Liver (tissue), 9 donors: ENCODE data around the gene ZDHHC9. TPM values are rescaled to one million over a fixed set of nuclear protein-coding genes. Genes with fewer than 3 reads are reported as not detected.

Experiments used
- DNase-seq: peaks from one replicate; pipeline ENCODE4 v3.0.0-alpha.2; 2017; ENCODE audit warnings: low spot score
- H3K27ac ChIP-seq, 2 donors: one replicate each; pipeline ENCODE4 v1.7.0; 2013; ENCODE audit warnings: inconsistent platforms in 2 of 2, low read length in 2 of 2, control low read depth in 1 of 2, low read depth in 1 of 2, mild to moderate bottlenecking in 1 of 2
- H3K27me3 ChIP-seq, 4 donors: one replicate each; pipeline versions ENCODE4 v1.6.1 to v1.7.0; 2013; ENCODE audit warnings: low read length in 3 of 4, inconsistent platforms in 1 of 4, mild to moderate bottlenecking in 1 of 4, moderate library complexity in 1 of 4; ENCODE audit not compliant: control insufficient read depth in 4 of 4, insufficient read depth in 4 of 4
- H3K36me3 ChIP-seq, 4 donors: one replicate each; pipeline versions ENCODE4 v1.6.1 to v1.7.0; 2013; ENCODE audit warnings: low read length in 3 of 4, mild to moderate bottlenecking in 3 of 4, low read depth in 1 of 4, moderate library complexity in 1 of 4; ENCODE audit not compliant: control insufficient read depth in 4 of 4, insufficient read depth in 3 of 4
- H3K4me1 ChIP-seq, 4 donors: one replicate each; pipeline versions ENCODE4 v1.6.1 to v1.7.0; 2013; ENCODE audit warnings: low read length in 3 of 4, mild to moderate bottlenecking in 3 of 4, moderate library complexity in 1 of 4; ENCODE audit not compliant: control insufficient read depth in 4 of 4, insufficient read depth in 4 of 4
- H3K4me3 ChIP-seq, 3 donors: one replicate each; pipeline versions ENCODE4 v1.6.1 to v1.7.0; 2013; ENCODE audit warnings: low read length in 3 of 3, control low read depth in 1 of 3, low read depth in 1 of 3, mild to moderate bottlenecking in 1 of 3
- H3K9ac ChIP-seq, 2 donors: one replicate each; pipeline ENCODE4 v1.7.0; 2013; ENCODE audit warnings: low read length in 2 of 2, mild to moderate bottlenecking in 2 of 2, moderate library complexity in 2 of 2, control low read depth in 1 of 2, low read depth in 1 of 2
- H3K9me3 ChIP-seq, 4 donors: one replicate each; pipeline versions ENCODE4 v1.6.1 to v1.7.0; 2013; ENCODE audit warnings: low read length in 3 of 4; ENCODE audit not compliant: control insufficient read depth in 4 of 4
- ATF3 ChIP-seq: IDR thresholded peaks from 2 replicates; pipeline ENCODE4 v1.6.1; 2016; ENCODE audit warnings: antibody characterized with exemption
- CTCF ChIP-seq: fragments of 150-350 bp; IDR thresholded peaks from 2 replicates; pipeline ENCODE4 v1.5.1; 2017; ENCODE audit warnings: improper control_type of control experiment, low read depth, low read length; ENCODE audit not compliant: missing input control
- EGR1 ChIP-seq, 2 donors: IDR thresholded peaks; 2 replicates each; pipeline ENCODE4 v1.6.1; 2016 to 2018; ENCODE audit warnings: antibody characterized with exemption in 2 of 2, low read depth in 2 of 2
- FOXA1 ChIP-seq: IDR thresholded peaks from 2 replicates; pipeline ENCODE4 v1.6.1; 2016; ENCODE audit warnings: antibody characterized with exemption
- FOXA2 ChIP-seq: IDR thresholded peaks from 2 replicates; pipeline ENCODE4 v1.6.1; 2016; ENCODE audit warnings: antibody characterized with exemption
- GABPA ChIP-seq, 2 donors: IDR thresholded peaks in 1 of 2; conservative IDR thresholded peaks in 1 of 2; 2 replicates each; pipeline ENCODE4 v1.6.1; 2016; ENCODE audit warnings: antibody characterized with exemption in 2 of 2, mild to moderate bottlenecking in 1 of 2, moderate library complexity in 1 of 2
- HNF4A ChIP-seq, 2 donors: conservative IDR thresholded peaks; 2 replicates each; pipeline ENCODE4 v1.6.1; 2016; ENCODE audit warnings: antibody characterized with exemption in 2 of 2, mild to moderate bottlenecking in 2 of 2
- HNF4G ChIP-seq: IDR thresholded peaks from 2 replicates; pipeline ENCODE4 v1.6.1; 2016; ENCODE audit warnings: antibody characterized with exemption
- JUND ChIP-seq, 2 donors: IDR thresholded peaks; 2 replicates each; pipeline ENCODE4 v1.6.1; 2016; ENCODE audit warnings: antibody characterized with exemption in 2 of 2
- MAX ChIP-seq: IDR thresholded peaks from 2 replicates; pipeline ENCODE4 v1.6.1; 2016; ENCODE audit warnings: antibody characterized with exemption
- NR2F2 ChIP-seq: IDR thresholded peaks from 2 replicates; pipeline ENCODE4 v1.6.1; 2016; ENCODE audit warnings: antibody characterized with exemption
- RAD21 ChIP-seq, 2 donors: IDR thresholded peaks; 2 replicates each; pipeline ENCODE4 v1.6.1; 2016; ENCODE audit warnings: antibody characterized with exemption in 2 of 2, mild to moderate bottlenecking in 2 of 2
- REST ChIP-seq: IDR thresholded peaks from 2 replicates; pipeline ENCODE4 v1.6.1; 2016; ENCODE audit warnings: antibody characterized with exemption, mild to moderate bottlenecking
- RXRA ChIP-seq, 2 donors: IDR thresholded peaks; 2 replicates each; pipeline ENCODE4 v1.6.1; 2017 to 2018; ENCODE audit warnings: antibody characterized with exemption in 2 of 2, mild to moderate bottlenecking in 1 of 2
- SP1 ChIP-seq: IDR thresholded peaks from 2 replicates; pipeline ENCODE4 v1.6.1; 2018; ENCODE audit warnings: antibody characterized with exemption, mild to moderate bottlenecking
- TAF1 ChIP-seq: conservative IDR thresholded peaks from 2 replicates; pipeline ENCODE4 v1.6.1; 2016; ENCODE audit warnings: antibody characterized with exemption, mild to moderate bottlenecking
- YY1 ChIP-seq: IDR thresholded peaks from 2 replicates; pipeline ENCODE4 v1.6.1; 2016; ENCODE audit warnings: antibody characterized with exemption, mild to moderate bottlenecking
- WGBS: extraction: QIAGEN DNeasy Blood & Tissue Kit; methylation state at CpG from one replicate; pipeline ENCODE4 v1.1.7; 2013; 5-methylcytosine and 5-hydroxymethylcytosine counted together
- polyA plus RNA-seq, 2 donors: library from polyadenylated mRNA; stranded (reverse) in 1 of 2; unstranded in 1 of 2; fragments of 200-250 nt in 1 of 2; fragments of >200 nt in 1 of 2; fragmentation: Nextera tagmentation in 1 of 2; extraction: Ambion mirVana in 1 of 2; gene quantifications; one replicate each; pipeline versions ENCODE4 v1.2.1 to v1.2.3, GENCODE V29; 2013 to 2015
- total RNA-seq, 2 donors: library from RNA; depleted of rRNA; stranded (reverse); fragments of >200 nt; gene quantifications; one replicate each; pipeline ENCODE4 v1.2.3, GENCODE V29; 2014
- TF ChIP-seq, protein P1 (sequence below): IDR thresholded peaks from 2 replicates; pipeline ENCODE4 v1.6.1; 2016; ENCODE audit warnings: antibody characterized with exemption
- donor health status: healthy.
- donor health status: healthy.
- donor health status: healthy.
- donor health status: healthy.
- donor health status: healthy.

ZDHHC9 gene
- total and polyA plus RNA-seq, 4 donors: 10.2 to 26.8 (median 24.3) TPM

DNA sequence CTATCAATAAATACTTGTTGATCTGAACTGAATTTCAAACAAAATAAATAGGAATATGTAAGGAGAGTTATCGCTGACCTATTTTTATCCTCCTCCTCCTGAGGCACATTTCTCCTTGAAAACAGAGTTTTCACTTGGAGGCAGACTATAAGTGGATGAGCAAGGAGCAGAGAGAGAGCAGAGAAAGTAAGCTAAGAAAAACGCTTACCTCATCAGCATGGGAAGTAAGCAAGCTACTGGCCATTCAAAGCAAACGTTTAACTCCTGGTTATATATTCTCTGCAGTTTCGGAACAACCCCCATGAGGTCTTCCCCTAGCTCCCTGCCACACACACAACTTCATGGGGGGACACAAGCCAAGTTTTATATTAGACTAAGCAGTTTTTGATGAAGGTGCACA lies 13.2 kb downstream of the ZDHHC9 start (continued):
- TF ChIP-seq EGR1 (IDR thresholded peaks at IDR 0.05; ENCODE audit: low read depth in 2 of 2): no peak
- no peak for TF ChIP-seq MAX
- no peak for TF ChIP-seq HNF4G
- TF ChIP-seq RXRA (IDR thresholded peaks at IDR 0.05): no peak

DNA sequence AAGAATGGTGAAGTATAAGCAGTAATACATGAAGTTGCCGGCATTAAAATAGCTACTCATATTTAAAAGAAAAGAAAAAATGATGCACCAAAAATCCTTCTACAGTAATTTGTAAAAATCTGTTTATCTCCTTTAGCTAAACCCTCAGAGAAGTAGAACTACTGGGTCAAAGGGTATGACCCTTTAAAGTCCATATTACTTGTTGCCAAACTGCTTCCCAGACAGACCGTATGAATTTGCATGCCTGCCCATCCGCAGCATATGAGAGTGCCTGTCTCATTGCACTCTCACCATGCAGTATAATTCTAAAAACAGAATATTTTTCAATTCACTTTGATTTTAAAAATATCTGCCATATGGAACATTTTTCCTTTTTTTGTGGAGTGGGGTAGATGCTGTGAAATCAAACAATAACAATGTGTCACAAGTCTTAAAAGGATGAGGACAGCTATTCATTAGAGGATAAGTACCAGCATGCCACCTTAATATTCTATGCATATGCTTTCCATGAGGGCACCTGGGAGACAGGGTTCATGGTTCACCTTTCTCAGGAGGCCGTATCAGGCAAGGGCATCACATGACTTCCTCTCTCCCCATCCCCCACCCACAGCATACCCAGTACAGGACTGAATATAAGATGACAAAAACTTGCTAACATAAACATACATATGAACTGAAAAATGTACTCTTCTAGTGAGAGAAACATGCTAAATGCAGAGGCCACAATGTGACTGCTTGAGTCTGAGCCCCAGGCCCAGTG lies 17.8 kb downstream of the ZDHHC9 start:
- no peak for DNase-seq
- Histone ChIP-seq H3K4me1 (peaks cover 0 to 7% (median 2%) of the 10 kb centered on the region in 4 donors), H3K27ac (peak overlapping the region; percentile 20 to 25), H3K4me3 (no peak overlapping the region), H3K36me3 (peaks cover 0 to 13% (median 3%) of the 10 kb centered on the region in 4 donors), H3K27me3 (no peaks in the 10 kb centered on the region), H3K9me3 (no peaks in the 10 kb centered on the region), H3K9ac (no peak overlapping the region)
- WGBS: 34% methylated on average over 4 of the region's 4 CpGs
- TF ChIP-seq, protein P1, sequence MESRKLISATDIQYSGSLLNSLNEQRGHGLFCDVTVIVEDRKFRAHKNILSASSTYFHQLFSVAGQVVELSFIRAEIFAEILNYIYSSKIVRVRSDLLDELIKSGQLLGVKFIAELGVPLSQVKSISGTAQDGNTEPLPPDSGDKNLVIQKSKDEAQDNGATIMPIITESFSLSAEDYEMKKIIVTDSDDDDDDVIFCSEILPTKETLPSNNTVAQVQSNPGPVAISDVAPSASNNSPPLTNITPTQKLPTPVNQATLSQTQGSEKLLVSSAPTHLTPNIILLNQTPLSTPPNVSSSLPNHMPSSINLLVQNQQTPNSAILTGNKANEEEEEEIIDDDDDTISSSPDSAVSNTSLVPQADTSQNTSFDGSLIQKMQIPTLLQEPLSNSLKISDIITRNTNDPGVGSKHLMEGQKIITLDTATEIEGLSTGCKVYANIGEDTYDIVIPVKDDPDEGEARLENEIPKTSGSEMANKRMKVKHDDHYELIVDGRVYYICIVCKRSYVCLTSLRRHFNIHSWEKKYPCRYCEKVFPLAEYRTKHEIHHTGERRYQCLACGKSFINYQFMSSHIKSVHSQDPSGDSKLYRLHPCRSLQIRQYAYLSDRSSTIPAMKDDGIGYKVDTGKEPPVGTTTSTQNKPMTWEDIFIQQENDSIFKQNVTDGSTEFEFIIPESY: no peak
- peak; percentile 9 for TF ChIP-seq FOXA2
- TF ChIP-seq FOXA1: no peak
- peak; percentile 18 for TF ChIP-seq NR2F2
- TF ChIP-seq REST: no peak
- no peak for TF ChIP-seq YY1
- TF ChIP-seq GABPA (IDR thresholded peaks at IDR 0.05 in 1 of 2, conservative IDR thresholded peaks at IDR 0.05 in 1 of 2): peak in 1 of 2 donors; percentile 25
- no peak for TF ChIP-seq RAD21 (IDR thresholded peaks at IDR 0.05)
- TF ChIP-seq JUND (IDR thresholded peaks at IDR 0.05): no peak
- no peak for TF ChIP-seq ATF3
- TF ChIP-seq EGR1 (IDR thresholded peaks at IDR 0.05; ENCODE audit: low read depth in 2 of 2): no peak
- no peak for TF ChIP-seq HNF4G
- no peak for TF ChIP-seq CTCF
- TF ChIP-seq HNF4A (conservative IDR thresholded peaks at IDR 0.05): peak; percentile 54 to 62
- TF ChIP-seq MAX: peak; percentile 37
- peak; percentile 29 for TF ChIP-seq SP1
- peak; percentile 29 to 50 for TF ChIP-seq RXRA (IDR thresholded peaks at IDR 0.05)
- TF ChIP-seq TAF1: no peak
